Trophoblast cell (in vitro differentiated cells and primary cell): ENCODE data around the gene G2E3.

Source experiments
- DNase-seq, 2 donors: peaks; one replicate each; pipeline ENCODE4 v3.0.0-alpha.2; 2016
- H2AFZ ChIP-seq: 2 replicates; pipeline ENCODE4 v1.6.1; 2013; ENCODE audit warnings: low read length, moderate library complexity, mild to moderate bottlenecking; ENCODE audit not compliant: insufficient read depth, poor library complexity
- H2AK5ac ChIP-seq: 2 replicates; pipeline ENCODE4 v1.6.1; 2013; ENCODE audit warnings: mild to moderate bottlenecking, low read length
- H2BK120ac ChIP-seq: 2 replicates; pipeline ENCODE4 v1.6.1; 2013; ENCODE audit warnings: low read length, mild to moderate bottlenecking, moderate library complexity; ENCODE audit not compliant: insufficient read depth, poor library complexity
- H2BK12ac ChIP-seq: 2 replicates; pipeline ENCODE4 v1.6.1; 2013; ENCODE audit warnings: mild to moderate bottlenecking, low read length, moderate library complexity
- H2BK5ac ChIP-seq: 2 replicates; pipeline ENCODE4 v1.6.1; 2013; ENCODE audit warnings: low read length, low read depth, moderate library complexity, mild to moderate bottlenecking; ENCODE audit not compliant: poor library complexity
- H3K14ac ChIP-seq: 2 replicates; pipeline ENCODE4 v1.6.1; 2013; ENCODE audit warnings: mild to moderate bottlenecking, low read length
- H3K18ac ChIP-seq: 2 replicates; pipeline ENCODE4 v1.6.1; 2013; ENCODE audit warnings: mild to moderate bottlenecking, low read length
- H3K23ac ChIP-seq: 2 replicates; pipeline ENCODE4 v1.6.1; 2013; ENCODE audit warnings: low read length
- H3K27ac ChIP-seq: 2 replicates; pipeline ENCODE4 v1.5.1; 2013; ENCODE audit warnings: low read depth, mild to moderate bottlenecking, inconsistent platforms, low read length, moderate library complexity
- H3K27me3 ChIP-seq: 2 replicates; pipeline ENCODE4 v1.6.1; 2013; ENCODE audit warnings: inconsistent platforms, mild to moderate bottlenecking, low read length, moderate library complexity; ENCODE audit not compliant: insufficient read depth
- H3K36me3 ChIP-seq, 2 experiments: 1 replicate in 1 of 2; 2 replicates in 1 of 2; pipeline ENCODE4 v1.6.1; 2013; ENCODE audit warnings: low read length in 2 of 2, mild to moderate bottlenecking in 2 of 2, moderate library complexity in 1 of 2; ENCODE audit not compliant: insufficient read depth in 2 of 2, control insufficient read depth in 1 of 2
- H3K4ac ChIP-seq: 2 replicates; pipeline ENCODE4 v1.6.1; 2013; ENCODE audit warnings: low read depth, mild to moderate bottlenecking, low read length, moderate library complexity
- H3K4me1 ChIP-seq, 2 experiments: 1 replicate in 1 of 2; 2 replicates in 1 of 2; pipeline ENCODE4 v1.6.1; 2013; ENCODE audit warnings: low read length in 2 of 2, mild to moderate bottlenecking in 2 of 2, moderate library complexity in 1 of 2; ENCODE audit not compliant: insufficient read depth in 2 of 2, control insufficient read depth in 1 of 2
- H3K4me2 ChIP-seq: 2 replicates; pipeline ENCODE4 v1.6.1; 2013; ENCODE audit warnings: inconsistent platforms, mild to moderate bottlenecking, low read length, moderate library complexity
- H3K4me3 ChIP-seq: 2 replicates; pipeline ENCODE4 v1.5.1; 2013; ENCODE audit warnings: mild to moderate bottlenecking, low read depth, low read length, inconsistent platforms
- H3K79me1 ChIP-seq: one replicate; pipeline ENCODE4 v1.6.1; 2013; ENCODE audit warnings: low read length
- H3K79me2 ChIP-seq: 2 replicates; pipeline ENCODE4 v1.6.1; 2013; ENCODE audit warnings: low read length, mild to moderate bottlenecking; ENCODE audit not compliant: control insufficient read depth, insufficient read depth, poor library complexity
- H3K9ac ChIP-seq: 2 replicates; pipeline ENCODE4 v1.6.1; 2013; ENCODE audit warnings: mild to moderate bottlenecking, low read length
- H3K9me3 ChIP-seq: 2 replicates; pipeline ENCODE4 v1.6.1; 2013; ENCODE audit warnings: low read depth, mild to moderate bottlenecking, control low read depth, inconsistent platforms, low read length; ENCODE audit not compliant: insufficient read depth
- H4K12ac ChIP-seq: 2 replicates; pipeline ENCODE4 v1.6.1; 2013; ENCODE audit warnings: low read depth, mild to moderate bottlenecking, low read length, moderate library complexity
- H4K8ac ChIP-seq: 2 replicates; pipeline ENCODE4 v1.6.1; 2013; ENCODE audit warnings: low read depth, mild to moderate bottlenecking, low read length, moderate library complexity
- H4K91ac ChIP-seq: one replicate; pipeline ENCODE4 v1.6.1; 2013; ENCODE audit warnings: low read depth, mild to moderate bottlenecking, low read length, moderate library complexity
- WGBS: extraction: QIAGEN DNeasy Blood & Tissue Kit; methylation state at CpG from one replicate; pipeline ENCODE4 v1.1.7; 2013; ENCODE audit warnings: missing lambda C conversion rate; ENCODE audit not compliant: insufficient read length, insufficient coverage; ENCODE audit errors: extremely low coverage; 5-methylcytosine and 5-hydroxymethylcytosine counted together

The G2E3 gene

DNA sequence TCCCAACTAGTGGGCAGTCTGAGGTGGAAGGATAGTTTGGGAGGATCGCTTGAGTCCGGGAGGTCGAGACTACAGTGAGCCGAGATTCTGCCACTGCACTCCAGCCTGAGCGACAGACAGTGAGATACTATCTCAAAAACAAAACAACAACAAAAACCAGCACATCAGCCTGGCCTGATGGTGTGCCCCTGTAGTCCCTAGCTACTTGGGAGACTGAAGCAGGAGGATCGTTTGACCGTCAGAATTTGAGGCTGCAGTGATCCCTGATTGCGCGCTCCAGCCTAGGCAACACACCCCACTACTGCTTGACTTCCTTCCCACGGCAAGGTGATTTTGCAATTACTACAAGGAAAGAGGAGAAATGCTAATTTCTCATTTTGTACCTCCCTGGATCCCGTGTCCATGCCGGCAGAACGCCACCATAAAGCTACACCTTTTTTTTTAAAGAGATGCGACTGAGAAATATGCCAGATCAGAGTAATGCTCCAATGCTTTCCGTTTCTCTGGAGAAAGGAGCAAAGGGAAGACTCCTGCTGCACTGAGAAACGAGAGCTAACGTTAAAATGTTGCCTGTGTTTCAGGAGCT, 62.5 kb downstream of the G2E3 start:
- peak overlapping the region; percentile 10 for H4K91ac ChIP-seq
- peak overlapping the region; percentile 67 for H3K4me2 ChIP-seq
- H2AFZ ChIP-seq: no peak overlapping the region
- no peak overlapping the region for H3K18ac ChIP-seq
- H3K14ac ChIP-seq: no peak overlapping the region
- H2BK12ac ChIP-seq: no peak overlapping the region
- peak overlapping the region; percentile 13 for H3K27ac ChIP-seq
- peaks cover 0 to 4% of the 10 kb centered on the region in 2 experiments for H3K4me1 ChIP-seq
- peaks cover 4% of the 10 kb centered on the region for H3K79me1 ChIP-seq
- peaks cover 6% of the 10 kb centered on the region for H3K79me2 ChIP-seq
- H3K9ac ChIP-seq: peak overlapping the region; percentile 17
- DNase-seq: peak; percentile 33 to 62
- no peak overlapping the region for H3K4me3 ChIP-seq
- no peak overlapping the region for H2BK120ac ChIP-seq
- H3K23ac ChIP-seq: no peak overlapping the region
- H3K4ac ChIP-seq: no peak overlapping the region
- no peak overlapping the region for H2AK5ac ChIP-seq
- no peaks in the 10 kb centered on the region for H3K9me3 ChIP-seq
- peaks cover 0 to 2% of the 10 kb centered on the region in 2 experiments for H3K36me3 ChIP-seq
- peak overlapping the region; percentile 20 for H4K12ac ChIP-seq
- no CpG with 5 or more reads among the region's 17 CpGs for WGBS
- H2BK5ac ChIP-seq: no peak overlapping the region
- no peaks in the 10 kb centered on the region for H3K27me3 ChIP-seq
- H4K8ac ChIP-seq: peak overlapping the region; percentile 34

DNA sequence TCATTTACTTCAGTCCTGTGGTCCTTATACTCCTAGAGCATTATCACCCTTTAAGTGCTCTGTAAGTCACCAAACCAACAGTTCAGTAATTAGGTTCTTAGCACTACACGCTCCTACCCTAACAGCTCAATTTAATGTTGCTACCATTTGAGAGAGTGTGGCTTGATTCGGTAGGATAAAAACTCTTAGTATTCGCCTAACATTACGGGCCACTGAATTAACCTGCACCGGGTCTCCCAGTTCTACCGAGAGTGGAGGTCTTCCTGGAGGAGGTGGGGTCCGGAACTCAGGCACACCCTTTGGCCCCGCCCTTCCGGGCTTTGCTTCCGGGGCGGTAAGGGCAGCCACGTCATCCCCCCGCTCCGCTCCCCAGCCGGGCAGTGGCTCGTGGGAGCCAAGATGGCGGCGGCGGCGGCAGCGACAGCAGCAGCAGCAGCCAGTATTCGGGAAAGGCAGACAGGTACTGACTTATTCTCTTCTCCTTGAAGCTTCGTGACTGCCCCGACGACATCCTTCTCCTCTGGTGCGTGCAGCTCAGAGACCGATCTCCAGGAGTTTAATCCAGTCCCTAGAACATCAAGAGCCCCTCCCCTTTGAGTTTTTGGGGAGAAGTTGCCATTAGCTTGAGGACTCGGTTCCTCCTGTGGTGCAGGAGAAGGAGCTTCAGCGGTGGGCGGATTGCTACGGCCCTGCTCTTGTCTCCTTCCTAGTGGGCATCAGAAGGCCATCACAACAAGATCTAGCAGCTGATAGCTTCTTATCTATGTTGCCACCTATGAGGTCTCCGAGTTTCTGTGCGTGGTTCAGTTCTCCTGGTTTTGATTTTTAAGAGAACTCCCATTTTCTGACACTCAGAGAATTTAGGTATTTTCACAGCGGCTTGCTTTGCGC, 63.2 kb downstream of the G2E3 start, which contains the start of gene SCFD1:
Gene SCFD1, plus strand, starts transcription at position 380 of the 891 bp plus-strand sequence. Its CDS starts 20 bp downstream, at position 400.
- Histone ChIP-seq H2BK120ac (peak within 1 kb of the TSS; percentile 70), H3K36me3 (peaks cover 0 to 3% of the 10 kb centered on the region in 2 experiments), H3K79me1 (peaks cover 4% of the 10 kb centered on the region), H3K4me2 (peak within 1 kb of the TSS; percentile 77), H4K91ac (peak within 1 kb of the TSS; percentile 81), H3K4ac (peak within 1 kb of the TSS; percentile 48), H3K14ac (peak within 1 kb of the TSS; percentile 82), H2BK5ac (peak within 1 kb of the TSS; percentile 42), H2AFZ (peak within 1 kb of the TSS; percentile 56), H3K9ac (peak within 1 kb of the TSS; percentile 83), H2AK5ac (no peak within 1 kb of the TSS), H3K4me1 (peaks cover 0 to 4% of the 10 kb centered on the region in 2 experiments), H4K8ac (peak within 1 kb of the TSS; percentile 90), H3K27me3 (no peaks in the 10 kb centered on the region), H3K4me3 (peak within 1 kb of the TSS; percentile 84), H3K79me2 (peaks cover 6% of the 10 kb centered on the region), H2BK12ac (no peak within 1 kb of the TSS), H3K18ac (peak within 1 kb of the TSS; percentile 73), H4K12ac (peak within 1 kb of the TSS; percentile 79), H3K9me3 (no peaks in the 10 kb centered on the region), H3K27ac (peak within 1 kb of the TSS; percentile 70), H3K23ac (no peak within 1 kb of the TSS)
- peak; percentile 95 for DNase-seq
- WGBS: no CpG with 5 or more reads among the region's 35 CpGs

DNA sequence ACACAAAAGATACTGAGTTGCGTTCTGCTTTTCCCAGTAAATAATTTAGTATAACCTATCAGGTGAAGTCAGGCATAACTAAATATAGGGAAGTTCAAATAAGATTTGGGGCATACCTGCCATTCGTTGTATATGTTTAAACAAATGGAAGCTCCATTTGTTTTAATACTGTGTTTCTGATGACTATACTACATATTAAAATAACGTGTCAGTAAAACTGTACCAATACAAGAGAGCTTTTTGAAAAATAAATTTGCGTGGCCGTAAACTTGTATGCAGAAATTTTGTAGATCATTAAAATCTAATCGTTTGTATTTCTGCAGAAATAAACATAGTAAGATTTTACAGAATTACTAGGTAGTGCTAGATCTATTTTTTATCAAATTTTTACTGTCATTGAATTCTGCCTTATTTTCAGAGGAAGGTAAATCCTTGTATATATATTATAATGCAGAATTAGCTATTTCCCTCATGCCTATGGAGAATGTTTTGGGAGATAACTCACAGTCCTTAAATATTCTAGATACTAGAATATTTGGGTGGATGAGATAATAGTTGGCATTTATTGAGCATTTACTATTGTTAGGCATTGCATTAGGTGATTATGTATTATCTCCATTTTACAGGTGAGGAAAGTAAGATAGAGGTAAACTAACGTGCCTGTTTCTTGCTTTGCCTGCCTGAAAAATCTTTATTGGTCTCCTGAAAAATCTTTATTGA, 64.6 kb downstream of the G2E3 start:
- Histone ChIP-seq H3K18ac (no peak overlapping the region), H3K14ac (no peak overlapping the region), H2BK5ac (no peak overlapping the region), H4K12ac (no peak overlapping the region), H3K9me3 (no peaks in the 10 kb centered on the region), H4K8ac (no peak overlapping the region), H3K23ac (no peak overlapping the region), H3K79me1 (peaks cover 4% of the 10 kb centered on the region), H3K36me3 (peaks cover 0 to 3% of the 10 kb centered on the region in 2 experiments), H3K79me2 (peaks cover 6% of the 10 kb centered on the region), H2BK12ac (no peak overlapping the region), H3K4me1 (peaks cover 0 to 4% of the 10 kb centered on the region in 2 experiments), H2BK120ac (no peak overlapping the region), H3K4ac (peak overlapping the region; percentile 71), H2AFZ (no peak overlapping the region), H3K4me2 (no peak overlapping the region), H3K27ac (no peak overlapping the region), H3K27me3 (no peaks in the 10 kb centered on the region), H3K9ac (no peak overlapping the region), H4K91ac (no peak overlapping the region), H3K4me3 (no peak overlapping the region), H2AK5ac (no peak overlapping the region)
- DNase-seq: no peak
- WGBS: no CpG with 5 or more reads among the region's 7 CpGs

DNA sequence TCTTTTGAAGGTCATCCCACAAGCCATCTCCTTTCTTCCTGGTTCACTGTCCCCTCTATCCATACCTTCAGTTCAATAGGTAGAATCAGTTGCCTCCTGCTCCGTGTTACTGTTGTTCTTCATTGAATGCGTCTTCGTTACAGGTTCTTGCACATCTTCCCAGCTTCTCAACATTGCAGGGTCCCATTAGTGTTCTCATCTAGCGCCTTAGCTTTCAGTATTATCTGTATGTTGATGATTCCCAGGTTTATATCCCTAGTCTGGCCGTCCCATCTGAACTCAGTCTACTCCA, 65.1 kb downstream of the G2E3 start:
- no peak overlapping the region for H3K27ac ChIP-seq

More for the DNA sequence above, 65.1 kb downstream of the G2E3 start:
- H2AK5ac ChIP-seq: no peak overlapping the region
- H3K18ac ChIP-seq: no peak overlapping the region
- no peak overlapping the region for H3K4me2 ChIP-seq
- no CpG with 5 or more reads among the region's 5 CpGs for WGBS
- no peak overlapping the region for H2BK5ac ChIP-seq
- H3K27me3 ChIP-seq: no peaks in the 10 kb centered on the region
- no peak overlapping the region for H2BK12ac ChIP-seq
- H3K36me3 ChIP-seq: peaks cover 0 to 3% of the 10 kb centered on the region in 2 experiments
- peak overlapping the region; percentile 71 for H3K4ac ChIP-seq
- no peak overlapping the region for H4K8ac ChIP-seq
- no peak overlapping the region for H3K14ac ChIP-seq
- DNase-seq: no peak
- peaks cover 0 to 4% of the 10 kb centered on the region in 2 experiments for H3K4me1 ChIP-seq
- H3K9me3 ChIP-seq: no peaks in the 10 kb centered on the region
- H3K79me1 ChIP-seq: peaks cover 4% of the 10 kb centered on the region
- no peak overlapping the region for H2AFZ ChIP-seq
- peaks cover 6% of the 10 kb centered on the region for H3K79me2 ChIP-seq
- H3K23ac ChIP-seq: no peak overlapping the region
- no peak overlapping the region for H4K12ac ChIP-seq
- H3K9ac ChIP-seq: no peak overlapping the region
- H4K91ac ChIP-seq: no peak overlapping the region
- no peak overlapping the region for H3K4me3 ChIP-seq
- H2BK120ac ChIP-seq: no peak overlapping the region
